Left lung (tissue), 10 donors: ENCODE measurements around the gene ENTPD1. TPM values are rescaled to one million over a fixed set of nuclear protein-coding genes. Genes with fewer than 3 reads are reported as not detected.

ENCODE experiments used
- ATAC-seq: fragments of 200-7000 bp; cut with Tn5 transposase; one replicate; pipeline ENCODE4 v1.9.1; 2020; ENCODE audit warnings: moderate library complexity
- DNase-seq, 4 donors: peaks; one replicate each; pipeline ENCODE4 v3.0.0-alpha.2; 2013 to 2020
- H3K27ac ChIP-seq, 2 donors: fragments of 200-600 bp; sonication (generic) in 1 of 2; one replicate each; pipeline versions ENCODE4 v1.5.0 to v1.8.0; 2020 to 2021
- H3K27me3 ChIP-seq, 2 donors: fragments of 200-600 bp; sonication (generic) in 1 of 2; one replicate each; pipeline versions ENCODE4 v1.5.0 to v1.8.0; 2020 to 2021
- H3K36me3 ChIP-seq, 2 donors: fragments of 200-600 bp; sonication (generic) in 1 of 2; one replicate each; pipeline versions ENCODE4 v1.5.0 to v1.8.0; 2020 to 2021
- H3K4me1 ChIP-seq, 2 donors: fragments of 200-600 bp; one replicate each; pipeline ENCODE4 v1.8.0; 2021
- H3K4me3 ChIP-seq, 2 donors: fragments of 200-600 bp; sonication (generic) in 1 of 2; one replicate each; pipeline versions ENCODE4 v1.5.0 to v1.8.0; 2020 to 2021; ENCODE audit warnings: mild to moderate bottlenecking in 1 of 2
- H3K9me3 ChIP-seq, 2 donors: fragments of 200-600 bp; sonication (generic) in 1 of 2; one replicate each; pipeline versions ENCODE4 v1.5.0 to v1.8.0; 2020 to 2021
- intact Hi-C, 2 donors: fragments of 100-400 bp; cut with DNase I; formaldehyde crosslinking; loops; one replicate each; pipeline versions ENCODE4 v1.11.2 to v1.14.2; 2022
- polyA plus RNA-seq, 6 donors: library from polyadenylated mRNA; unstranded; fragments of 120-200 nt; gene quantifications; one replicate each; pipeline ENCODE4 v1.2.1, GENCODE V29; 2013; ENCODE audit not compliant: insufficient read length in 6 of 6
- total RNA-seq, 2 donors: library from RNA; stranded (reverse); fragmentation: NEBNext Ultra II Directional; extraction: Animal tissue kit (Norgen Biotek cat#: 25700); gene quantifications; one replicate each; pipeline ENCODE4 v1.2.1, GENCODE V29; 2021
- TF ChIP-seq, protein P1 (sequence below), 2 donors: fragments of 200-600 bp; sonication (generic) in 1 of 2; IDR thresholded peaks; one replicate each; pipeline versions ENCODE4 v1.5.0 to v1.8.0; 2021; ENCODE audit warnings: antibody characterized with exemption in 2 of 2
- donor health status: DM: no; HTN: yes; CAD: no.
- donor health status: DM: no; HTN: no; CAD: no.

The ENTPD1 gene
- total and polyA plus RNA-seq, 8 donors = 20.2 to 37.6 (median 24.5) TPM

DNA sequence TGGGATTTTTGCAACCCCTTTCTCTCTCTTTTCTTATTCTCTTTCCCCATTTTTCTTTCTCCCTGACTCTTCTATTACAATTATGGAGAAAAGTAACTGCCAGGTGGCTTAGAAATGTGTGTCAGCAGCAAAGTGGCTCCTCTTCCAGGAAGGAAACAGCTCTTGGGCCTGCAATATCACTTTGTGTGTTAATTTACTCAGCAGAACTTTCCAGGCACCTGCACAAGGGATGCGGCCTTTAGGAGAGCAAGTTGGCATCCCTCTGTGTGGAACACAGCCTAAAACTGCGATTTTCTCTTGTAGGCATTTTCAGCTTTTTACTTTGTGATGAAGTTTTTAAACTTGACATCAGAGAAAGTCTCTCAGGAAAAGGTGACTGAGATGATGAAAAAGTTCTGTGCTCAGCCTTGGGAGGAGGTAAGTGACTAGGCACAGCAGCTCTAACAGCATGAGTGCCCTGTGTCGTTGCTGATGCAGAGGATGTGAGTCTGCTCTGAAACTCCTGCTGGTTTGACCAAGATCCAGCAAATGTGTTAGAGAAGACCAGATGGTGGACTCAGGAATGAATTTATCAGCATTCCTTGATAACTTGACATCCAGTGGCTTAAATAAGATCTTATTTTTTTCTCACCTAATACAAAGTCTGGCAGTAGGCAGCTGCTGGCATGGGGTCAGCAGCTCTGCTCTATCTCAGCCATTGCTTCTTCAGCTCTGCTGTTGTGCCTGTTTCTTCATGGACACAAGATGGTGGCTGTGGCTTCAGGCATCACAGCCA is 104.4 kb downstream of the ENTPD1 start:
- ATAC-seq = no peak
- DNase-seq = no peak
- H3K27me3 ChIP-seq = no peaks in the 10 kb centered on the region
- H3K27ac ChIP-seq = no peak overlapping the region
- H3K9me3 ChIP-seq = no peaks in the 10 kb centered on the region
- H3K4me3 ChIP-seq = no peak overlapping the region
- intact Hi-C loops = no loop called here
- H3K4me1 ChIP-seq = peaks cover 0 to 3% of the 10 kb centered on the region in 2 donors
- TF ChIP-seq, protein P1, sequence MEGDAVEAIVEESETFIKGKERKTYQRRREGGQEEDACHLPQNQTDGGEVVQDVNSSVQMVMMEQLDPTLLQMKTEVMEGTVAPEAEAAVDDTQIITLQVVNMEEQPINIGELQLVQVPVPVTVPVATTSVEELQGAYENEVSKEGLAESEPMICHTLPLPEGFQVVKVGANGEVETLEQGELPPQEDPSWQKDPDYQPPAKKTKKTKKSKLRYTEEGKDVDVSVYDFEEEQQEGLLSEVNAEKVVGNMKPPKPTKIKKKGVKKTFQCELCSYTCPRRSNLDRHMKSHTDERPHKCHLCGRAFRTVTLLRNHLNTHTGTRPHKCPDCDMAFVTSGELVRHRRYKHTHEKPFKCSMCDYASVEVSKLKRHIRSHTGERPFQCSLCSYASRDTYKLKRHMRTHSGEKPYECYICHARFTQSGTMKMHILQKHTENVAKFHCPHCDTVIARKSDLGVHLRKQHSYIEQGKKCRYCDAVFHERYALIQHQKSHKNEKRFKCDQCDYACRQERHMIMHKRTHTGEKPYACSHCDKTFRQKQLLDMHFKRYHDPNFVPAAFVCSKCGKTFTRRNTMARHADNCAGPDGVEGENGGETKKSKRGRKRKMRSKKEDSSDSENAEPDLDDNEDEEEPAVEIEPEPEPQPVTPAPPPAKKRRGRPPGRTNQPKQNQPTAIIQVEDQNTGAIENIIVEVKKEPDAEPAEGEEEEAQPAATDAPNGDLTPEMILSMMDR (IDR thresholded peaks at IDR 0.05) = no peak
- peaks cover 0 to 42% of the 10 kb centered on the region in 2 donors for H3K36me3 ChIP-seq

DNA sequence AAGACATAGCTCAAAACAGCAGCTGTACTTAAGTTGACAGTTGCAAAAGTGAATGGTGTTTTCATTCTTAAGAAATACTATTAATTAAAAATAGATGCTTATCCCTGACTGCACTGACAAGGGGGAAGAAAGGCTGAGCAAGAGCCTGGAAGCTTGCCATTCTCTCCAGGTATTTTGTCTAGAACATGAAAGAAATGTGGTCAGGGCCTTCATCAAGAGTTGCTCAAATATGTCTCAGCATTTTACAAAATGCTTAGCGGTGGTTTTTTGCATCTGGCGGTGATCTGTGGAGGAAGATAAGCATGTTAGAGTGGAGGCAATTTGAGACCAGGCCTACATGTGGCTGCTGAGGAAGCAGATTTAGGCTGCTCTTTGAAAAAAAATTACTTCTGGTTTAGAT is 105.4 kb downstream of the ENTPD1 start:
- no peak overlapping the region for H3K27ac ChIP-seq
- peaks cover 0 to 3% of the 10 kb centered on the region in 2 donors for H3K4me1 ChIP-seq
- H3K4me3 ChIP-seq = no peak overlapping the region
- DNase-seq (no peak), ATAC-seq (no peak)
- peaks cover 0 to 49% of the 10 kb centered on the region in 2 donors for H3K36me3 ChIP-seq
- TF ChIP-seq, protein P1 (IDR thresholded peaks at IDR 0.05) = no peak
- intact Hi-C loops = no loop called here
- H3K9me3 ChIP-seq = no peaks in the 10 kb centered on the region
- no peaks in the 10 kb centered on the region for H3K27me3 ChIP-seq

DNA sequence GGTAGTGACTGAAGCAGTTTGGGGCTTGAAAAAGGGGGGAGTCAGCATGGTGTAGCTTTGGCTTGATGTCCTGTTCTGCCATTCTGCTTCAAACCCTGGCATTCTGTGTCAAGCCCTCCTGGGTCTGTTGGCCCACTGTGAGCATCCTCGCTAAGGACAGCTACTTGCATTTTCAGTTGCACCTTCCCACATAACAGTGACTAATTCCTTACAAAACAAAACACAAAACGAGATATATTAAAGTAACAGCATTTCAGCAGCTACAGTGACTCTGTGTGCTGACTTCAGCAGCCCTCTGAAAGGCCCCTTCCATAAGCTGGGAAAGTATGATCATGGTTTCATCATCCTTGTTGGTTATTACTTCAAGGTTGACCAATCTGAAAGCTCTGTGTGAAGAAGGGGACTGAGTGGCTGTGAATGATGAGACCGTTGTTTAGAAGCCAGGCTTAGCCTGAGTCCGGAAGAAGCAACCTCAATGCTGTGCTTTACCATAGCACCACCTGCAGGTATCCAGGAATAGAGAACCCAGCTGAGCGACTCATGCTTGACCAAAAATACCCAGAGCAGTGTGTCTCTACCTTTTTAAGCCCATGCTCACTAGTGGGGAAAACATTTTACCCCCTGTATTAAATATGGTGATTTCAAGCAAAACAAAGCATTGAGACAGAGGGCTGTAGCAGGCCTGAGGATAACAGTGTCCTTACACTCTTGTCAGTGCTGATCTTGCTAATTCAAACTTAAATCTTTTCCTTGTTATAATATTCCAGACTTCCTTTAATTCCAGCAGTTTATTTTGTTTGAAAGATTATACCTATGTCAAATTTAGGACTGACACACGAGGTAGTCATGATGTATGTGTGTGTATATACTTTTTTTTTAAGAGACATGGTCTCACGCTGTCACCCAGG is 109.2 kb downstream of the ENTPD1 start:
- peak; percentile 90 for ATAC-seq
- Histone ChIP-seq H3K4me3 (no peak overlapping the region), H3K9me3 (no peaks in the 10 kb centered on the region), H3K27ac (peak overlapping the region in 1 of 2 donors; percentile 25), H3K27me3 (no peaks in the 10 kb centered on the region), H3K36me3 (peaks cover 0 to 77% of the 10 kb centered on the region in 2 donors), H3K4me1 (peaks cover 0 to 3% of the 10 kb centered on the region in 2 donors)
- TF ChIP-seq, protein P1 (IDR thresholded peaks at IDR 0.05) = peak in 1 of 2 donors; percentile 36
- intact Hi-C loops = no loop called here
- DNase-seq = peak in 2 of 4 donors; percentile 53 to 84

DNA sequence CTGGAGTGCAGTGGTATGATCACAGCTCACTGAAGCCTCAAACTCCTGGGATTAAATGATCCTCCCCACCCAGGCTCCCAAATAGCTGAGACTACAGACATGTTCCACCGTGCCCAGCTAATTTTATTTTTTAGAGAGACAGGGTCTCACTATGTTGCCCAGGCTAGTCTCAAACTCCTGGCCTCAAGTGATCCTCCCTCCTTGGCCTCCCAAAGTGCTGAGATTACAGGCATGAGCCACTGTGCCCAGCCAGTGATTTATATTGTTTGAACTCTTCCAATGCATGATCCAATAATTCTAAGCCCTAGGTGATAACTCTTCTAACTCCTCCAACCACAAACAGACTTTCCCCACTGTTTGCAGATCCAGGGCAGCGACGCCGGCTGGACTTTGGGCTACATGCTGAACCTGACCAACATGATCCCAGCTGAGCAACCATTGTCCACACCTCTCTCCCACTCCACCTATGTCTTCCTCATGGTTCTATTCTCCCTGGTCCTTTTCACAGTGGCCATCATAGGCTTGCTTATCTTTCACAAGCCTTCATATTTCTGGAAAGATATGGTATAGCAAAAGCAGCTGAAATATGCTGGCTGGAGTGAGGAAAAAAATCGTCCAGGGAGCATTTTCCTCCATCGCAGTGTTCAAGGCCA is 110.0 kb downstream of the ENTPD1 start:
- H3K27me3 ChIP-seq = no peaks in the 10 kb centered on the region
- H3K9me3 ChIP-seq = no peaks in the 10 kb centered on the region
- no peak overlapping the region for H3K27ac ChIP-seq
- no peak for ATAC-seq
- no peak for DNase-seq
- peaks cover 0 to 77% of the 10 kb centered on the region in 2 donors for H3K36me3 ChIP-seq
- peaks cover 0 to 3% of the 10 kb centered on the region in 2 donors for H3K4me1 ChIP-seq
- intact Hi-C loops = no loop called here
- TF ChIP-seq, protein P1 (IDR thresholded peaks at IDR 0.05) = no peak
- no peak overlapping the region for H3K4me3 ChIP-seq
